HG02759 (cell line): ENCODE results near the gene RUNX2.

Experiments used
- ATAC-seq: cut with Tn5 transposase; IDR thresholded peaks from one replicate; pipeline ENCODE4 v1.9.1; 2021; ENCODE audit warnings: mild to moderate bottlenecking, moderate library complexity; ENCODE audit not compliant: unreplicated experiment

The RUNX2 gene

GRCh38 chr6:45351076-45351475 lies 22.9 kb downstream of the RUNX2 start:
- no peak for ATAC-seq

GRCh38 chr6:45351667-45352066 lies 23.5 kb downstream of the RUNX2 start:
- no peak for ATAC-seq

GRCh38 chr6:45353654-45354053 lies 25.5 kb downstream of the RUNX2 start:
- no peak for ATAC-seq

- no peak for ATAC-seq
Observed at GRCh38 chr6:45364466-45364865, 36.3 kb downstream of the RUNX2 start.

GRCh38 chr6:45365036-45365435 lies 36.9 kb downstream of the RUNX2 start:
- no peak for ATAC-seq

GRCh38 chr6:45366534-45366933 lies 38.4 kb downstream of the RUNX2 start:
- no peak for ATAC-seq

- no peak for ATAC-seq
Observed at GRCh38 chr6:45367999-45368398, 39.9 kb downstream of the RUNX2 start.

GRCh38 chr6:45369870-45370269 lies 41.7 kb downstream of the RUNX2 start:
- ATAC-seq = no peak

GRCh38 chr6:45371924-45372573 lies 43.9 kb downstream of the RUNX2 start:
- no peak for ATAC-seq

GRCh38 chr6:45375449-45375848 lies 47.3 kb downstream of the RUNX2 start:
- ATAC-seq = no peak

- no peak for ATAC-seq
Observed at GRCh38 chr6:45376310-45377042, 48.3 kb downstream of the RUNX2 start.

GRCh38 chr6:45377043-45377553 lies 49.0 kb downstream of the RUNX2 start:
- ATAC-seq = no peak

- ATAC-seq = peak; percentile 96
Observed at GRCh38 chr6:45377554-45378333, 49.6 kb downstream of the RUNX2 start, which contains the start of gene SUPT3H. SUPT3H (minus strand) TSS chr6:45377934.

GRCh38 chr6:45378334-45378926 lies 50.3 kb downstream of the RUNX2 start:
- ATAC-seq = peak; percentile 35

- ATAC-seq = no peak
Observed at GRCh38 chr6:45382391-45382790, 54.3 kb downstream of the RUNX2 start.

- ATAC-seq = no peak
Observed at GRCh38 chr6:45386501-45386900, 58.4 kb downstream of the RUNX2 start.

- no peak for ATAC-seq
Observed at GRCh38 chr6:45387236-45387635, 59.1 kb downstream of the RUNX2 start.

- ATAC-seq = no peak
Observed at GRCh38 chr6:45388328-45388727, 60.2 kb downstream of the RUNX2 start.

- no peak for ATAC-seq
Observed at GRCh38 chr6:45394586-45395095, 66.5 kb downstream of the RUNX2 start.

- no peak for ATAC-seq
Observed at GRCh38 chr6:45398075-45398813, 70.1 kb downstream of the RUNX2 start.
